Left hindlimb (tissue), 1 donor: ENCODE data around the gene KAT6B.

Experiments
- DNase-seq: peaks from one replicate; pipeline ENCODE4 v3.0.0-alpha.2; 2018

The KAT6B gene

GRCh38 chr10:74924251-74924963 lies 98.0 kb downstream of the KAT6B start:
- DNase-seq: no peak

DNA sequence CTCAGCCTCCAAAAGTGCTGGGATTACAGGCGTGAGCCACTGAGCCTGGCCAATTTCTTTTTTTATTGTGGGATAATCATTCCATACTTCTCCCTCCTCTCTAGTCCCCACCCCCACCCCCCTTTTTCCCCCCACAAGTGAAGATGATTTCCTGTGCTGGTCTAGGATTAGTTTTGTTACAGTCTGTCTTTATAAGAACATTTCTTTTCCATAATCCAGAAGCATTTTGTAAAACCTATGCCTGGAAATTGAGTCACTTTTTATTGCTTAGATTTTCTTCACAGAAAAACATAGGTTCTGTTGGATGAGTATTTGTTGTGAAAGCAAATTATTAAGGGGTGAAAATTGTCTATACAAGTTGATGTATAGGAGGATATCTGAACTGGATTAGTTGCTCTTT lies 98.9 kb downstream of the KAT6B start:
- no peak for DNase-seq

- DNase-seq: no peak
Observed at GRCh38 chr10:74925708-74926107, 99.3 kb downstream of the KAT6B start.

DNA sequence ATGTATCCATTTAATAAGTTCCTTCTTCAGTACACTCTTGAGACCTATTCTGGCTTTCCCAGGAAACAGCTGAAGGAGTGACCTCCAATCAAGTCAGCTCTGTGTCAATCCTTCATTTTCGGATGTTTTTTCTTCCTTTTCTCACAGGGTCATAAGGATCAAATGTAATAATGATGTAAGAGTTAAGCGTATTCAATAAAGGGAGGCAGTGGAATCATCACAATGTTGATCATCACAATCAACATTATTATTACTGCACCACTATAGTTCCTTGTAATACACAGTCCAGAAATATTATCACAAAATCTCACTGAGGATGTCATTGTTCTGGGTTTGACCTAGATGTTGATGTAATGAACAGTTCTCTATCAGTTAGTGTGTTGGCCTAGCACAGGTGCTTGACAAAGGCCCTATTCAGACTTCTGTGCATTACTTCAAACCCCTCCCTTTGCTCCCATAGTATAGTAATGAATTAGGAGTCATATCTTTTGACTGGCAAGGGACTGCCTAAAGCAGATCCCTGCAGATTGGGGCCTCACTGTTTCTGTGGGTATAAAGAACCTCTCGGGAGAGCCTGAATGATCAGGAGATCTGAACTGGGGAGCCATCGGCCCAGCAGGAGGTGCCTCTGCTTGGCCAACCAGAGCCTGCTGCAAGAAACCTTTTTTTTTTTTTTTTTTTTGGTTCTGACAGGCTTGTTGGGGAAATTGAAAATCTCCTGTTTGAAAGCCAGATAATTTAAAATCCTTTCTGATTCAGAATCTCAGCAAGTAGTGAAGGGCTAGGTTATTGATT lies 100.6 kb downstream of the KAT6B start:
- DNase-seq: no peak

- no peak for DNase-seq
Observed at GRCh38 chr10:74927701-74928100, 101.3 kb downstream of the KAT6B start.

DNA sequence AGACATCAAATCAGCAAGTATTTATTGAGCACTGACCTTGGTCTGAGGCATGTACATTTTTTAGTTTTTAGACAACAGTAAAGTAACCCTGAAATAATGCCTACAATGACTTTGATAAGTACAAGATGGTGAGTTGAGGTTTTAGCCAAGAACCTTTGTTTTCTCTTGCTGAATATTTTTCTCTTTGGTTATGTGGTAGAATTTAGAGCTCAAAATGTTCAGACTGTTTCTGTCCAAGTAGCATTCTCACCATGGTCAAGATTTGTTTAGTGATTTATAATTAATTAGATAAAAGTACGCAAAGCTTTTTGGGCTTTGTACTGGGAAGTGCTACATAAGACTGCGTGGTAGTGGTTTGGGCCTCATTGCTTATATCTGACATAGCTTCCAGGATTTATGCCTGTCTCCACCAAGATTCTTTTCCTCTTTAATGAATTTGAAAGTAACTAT lies 102.4 kb downstream of the KAT6B start:
- no peak for DNase-seq

- DNase-seq: no peak
Observed at GRCh38 chr10:74929197-74929596, 102.8 kb downstream of the KAT6B start.

- DNase-seq: no peak
Observed at GRCh38 chr10:74930965-74931364, 104.6 kb downstream of the KAT6B start.

DNA sequence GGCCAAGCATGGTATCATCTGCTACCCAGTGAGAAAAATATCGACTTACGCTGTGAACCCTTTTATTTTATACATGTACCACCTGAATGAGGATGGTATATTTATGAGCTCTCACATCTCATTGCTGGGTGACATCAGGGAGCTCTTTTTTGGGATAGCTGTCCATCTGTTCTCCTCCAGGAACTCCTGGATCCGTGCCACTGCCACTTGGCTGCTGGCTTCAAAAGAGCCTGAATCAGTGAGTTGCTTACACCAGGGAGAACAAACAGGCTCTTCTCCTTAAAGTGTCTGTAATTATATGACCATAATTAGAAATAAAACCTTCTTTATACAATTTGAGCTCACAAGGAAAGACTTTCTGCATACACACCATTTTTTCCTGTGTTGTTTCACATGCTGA lies 106.2 kb downstream of the KAT6B start:
- peak; percentile 50 for DNase-seq

DNA sequence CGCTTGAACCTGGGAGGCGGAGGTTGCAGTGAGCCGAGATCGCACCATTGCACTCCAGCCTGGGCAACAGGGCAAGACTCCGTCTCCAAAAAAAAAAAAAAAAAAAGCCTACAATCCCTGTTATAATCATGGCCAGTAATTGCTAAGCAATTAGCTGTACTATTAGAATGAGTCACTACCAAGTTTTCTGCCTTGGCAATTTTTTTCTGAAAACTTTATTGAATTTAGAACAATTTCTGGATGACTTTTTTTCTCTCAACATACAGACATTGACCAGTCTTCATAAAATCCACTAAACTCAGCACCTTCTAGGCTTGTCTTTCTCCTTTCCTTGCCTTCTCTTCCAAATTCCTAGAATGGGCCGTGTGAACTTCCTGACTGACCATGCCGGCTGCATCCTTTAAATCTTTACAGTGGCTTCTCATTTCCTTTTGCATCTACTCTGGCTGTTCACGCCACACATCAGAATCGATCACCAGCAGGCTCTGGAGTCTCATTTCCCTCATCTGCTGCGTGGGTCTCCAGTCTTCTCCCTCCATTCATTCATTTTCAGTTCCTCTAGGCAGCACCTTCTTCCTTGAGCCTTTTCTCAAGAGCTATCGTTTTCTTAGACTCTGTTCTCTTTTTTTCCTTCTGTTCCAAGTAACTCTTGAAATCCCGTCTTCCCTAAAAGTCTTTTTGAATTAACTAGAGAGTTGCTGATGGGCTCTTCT lies 107.9 kb downstream of the KAT6B start:
- no peak for DNase-seq

- no peak for DNase-seq
Observed at GRCh38 chr10:74936577-74937265, 110.3 kb downstream of the KAT6B start.

GRCh38 chr10:74937266-74937856 lies 111.0 kb downstream of the KAT6B start:
- no peak for DNase-seq

DNA sequence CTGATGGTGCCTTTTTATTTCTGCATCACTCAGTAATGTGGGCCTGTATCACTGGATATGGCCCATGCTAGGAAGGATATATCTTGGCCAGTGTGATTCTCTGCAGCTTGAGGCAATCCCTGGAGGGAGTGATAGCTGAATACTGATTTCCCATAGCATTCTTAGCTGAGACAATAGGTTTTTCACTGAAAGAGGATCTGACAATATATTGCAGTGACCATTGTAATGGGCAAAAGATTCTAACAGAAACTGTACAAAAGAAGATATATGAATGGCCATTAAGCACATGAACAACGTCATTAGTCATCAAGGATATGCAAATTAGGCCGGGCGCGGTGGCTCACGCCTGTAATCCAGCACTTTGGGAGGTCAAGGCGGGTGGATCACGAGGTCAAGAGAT lies 117.8 kb downstream of the KAT6B start:
- DNase-seq: no peak

DNA sequence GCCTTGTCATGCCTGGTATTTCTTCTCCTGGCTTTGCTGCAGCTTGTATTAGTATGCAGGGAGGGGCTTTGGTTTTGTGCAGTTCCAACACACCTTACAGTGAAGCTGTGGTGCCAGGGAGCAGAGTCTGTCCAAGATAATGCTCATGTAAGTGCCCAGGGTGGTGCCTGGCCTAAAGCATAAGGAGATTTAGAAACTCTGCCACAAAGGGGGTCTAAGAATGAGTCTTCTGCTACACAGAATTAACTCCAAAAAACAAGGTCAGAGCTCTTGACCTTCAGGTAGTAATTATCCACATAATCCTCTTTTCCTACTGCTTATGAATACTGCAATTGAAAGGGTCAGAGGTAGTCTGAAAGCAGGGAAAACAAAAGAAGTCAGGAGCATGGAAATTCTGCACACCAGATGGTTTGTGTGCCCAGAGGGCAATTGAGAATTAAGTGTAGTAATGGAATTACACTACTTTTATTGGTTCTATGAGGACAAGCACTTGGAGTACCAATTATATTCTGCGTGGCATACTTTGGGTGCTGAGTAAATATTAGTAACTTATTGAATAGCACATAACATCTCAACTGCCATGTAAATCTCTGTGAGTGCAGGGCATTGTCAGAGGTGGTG lies 121.5 kb downstream of the KAT6B start:
- DNase-seq: no peak

DNA sequence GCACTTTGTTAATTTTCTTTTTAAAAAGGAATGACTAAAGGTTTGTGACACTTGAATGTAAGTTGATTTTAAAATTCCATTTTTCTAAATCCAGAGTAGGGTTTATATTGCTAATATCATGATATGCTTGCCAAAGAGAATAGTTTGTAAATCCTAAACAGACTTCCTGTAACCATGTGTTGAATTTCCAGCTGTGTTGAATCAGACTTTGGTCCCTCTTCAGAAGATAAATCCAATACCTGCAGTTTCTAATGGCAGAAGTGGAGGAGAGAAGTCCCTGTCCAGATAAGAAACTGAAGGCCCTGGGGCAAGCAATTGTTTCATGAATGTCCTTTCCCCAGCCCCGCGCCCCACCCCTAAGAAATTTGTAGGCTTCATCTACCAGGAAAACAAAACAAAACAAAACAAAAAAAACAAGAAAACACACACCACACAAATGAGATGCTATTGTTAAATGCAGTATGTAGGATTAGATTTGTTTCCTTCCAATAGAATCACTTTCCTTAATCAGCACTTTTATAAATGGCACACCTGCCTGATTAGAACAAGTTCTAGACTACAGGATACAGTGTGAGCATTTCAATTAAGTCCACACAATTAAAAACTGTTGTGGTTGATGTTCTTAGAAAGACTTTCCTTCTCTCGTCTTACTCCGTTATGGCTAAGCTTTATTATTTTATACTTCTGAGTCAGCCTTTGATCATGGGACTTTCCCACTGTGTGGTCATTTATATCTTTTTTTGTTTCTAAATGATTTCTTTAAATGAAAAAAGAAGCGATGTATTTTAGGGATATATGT lies 122.8 kb downstream of the KAT6B start:
- no peak for DNase-seq

DNA sequence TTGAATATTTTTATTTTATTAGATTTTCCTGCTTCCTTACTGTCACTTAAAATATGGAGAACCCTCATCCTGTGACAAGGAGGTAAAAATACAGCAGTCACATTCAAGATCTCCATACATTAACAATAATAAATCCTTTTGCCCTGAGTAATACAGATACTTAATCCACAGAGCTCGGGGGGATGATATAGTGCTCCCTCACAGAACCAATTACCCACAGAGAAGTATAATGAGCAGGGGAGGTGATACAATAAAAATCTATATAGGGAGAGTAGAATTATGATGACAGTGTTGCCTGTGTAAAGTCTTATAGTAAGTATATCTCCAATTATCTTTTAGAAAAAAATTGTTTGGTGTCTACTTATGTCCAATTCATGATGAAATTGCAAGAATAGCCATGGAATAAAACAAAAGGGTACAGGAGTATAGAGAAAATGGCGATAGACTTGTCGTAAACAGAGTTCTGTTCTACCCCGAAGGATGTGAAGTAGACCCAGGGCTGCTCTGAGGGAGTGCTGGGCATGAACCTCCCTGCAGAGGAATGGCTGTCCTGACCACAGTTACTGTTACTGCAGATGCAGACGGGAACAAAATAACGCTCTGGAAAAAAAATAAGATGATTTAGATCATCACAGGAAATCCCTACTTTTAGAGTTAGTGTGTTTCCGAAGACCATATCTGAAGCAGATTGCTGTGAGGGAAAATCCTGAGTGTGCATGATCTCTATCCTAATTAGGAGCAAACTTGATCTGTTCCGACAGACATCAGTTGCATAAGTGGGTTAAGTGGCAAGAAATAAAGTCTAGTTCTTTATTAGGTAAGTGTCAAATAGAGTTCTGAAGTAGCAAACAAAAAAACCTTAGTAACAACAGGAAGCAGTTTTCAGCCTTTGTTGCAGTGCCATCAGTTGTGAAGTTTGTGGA lies 123.7 kb downstream of the KAT6B start:
- no peak for DNase-seq

- no peak for DNase-seq
Observed at GRCh38 chr10:74953214-74953613, 126.8 kb downstream of the KAT6B start.

- DNase-seq: no peak
Observed at GRCh38 chr10:74955796-74956195, 129.4 kb downstream of the KAT6B start.

DNA sequence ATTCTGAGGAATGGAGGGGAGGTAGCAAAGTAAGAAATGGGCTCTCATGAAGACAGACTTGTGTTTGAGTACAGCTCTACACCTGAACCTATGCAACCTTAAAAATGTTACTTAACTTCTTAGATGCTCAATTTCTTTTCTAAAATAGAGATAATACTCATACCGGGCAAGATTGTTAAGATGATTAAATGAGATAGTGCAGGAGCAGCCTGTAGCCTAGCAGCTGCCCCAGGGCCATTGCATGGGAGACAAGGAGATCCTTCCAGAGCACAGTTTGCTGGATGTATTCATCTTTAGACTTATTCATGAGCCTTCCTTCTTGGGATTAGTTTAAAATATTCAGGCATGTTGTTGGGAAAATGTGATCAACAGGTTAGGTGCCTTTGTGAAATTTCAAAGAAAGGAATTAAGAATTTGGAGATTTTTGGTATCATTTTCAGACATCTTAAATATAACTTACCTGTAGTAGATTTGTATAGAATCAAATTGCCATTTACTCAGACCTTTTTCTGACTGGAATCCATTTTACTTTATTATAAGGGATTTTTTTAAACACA lies 130.2 kb downstream of the KAT6B start:
- no peak for DNase-seq
